Measurements from ENCODE around the gene MYO1A.

Gene MYO1A

GRCh38 chr12:57039016-57039798 is 10.7 kb downstream of the MYO1A start:
- TF ChIP-seq CTCF (IDR thresholded peaks at IDR 0.05; ENCODE audit: control insufficient read depth, extremely low read depth, insufficient read depth), result no peak
- DNase-seq (ENCODE audit: low read depth), result no peak
- no peak overlapping the region for H3K4me3 ChIP-seq (ENCODE audit: low read depth, low read length)

- TF ChIP-seq CTCF (IDR thresholded peaks at IDR 0.05; ENCODE audit: control insufficient read depth, extremely low read depth, insufficient read depth), result no peak
- DNase-seq (ENCODE audit: low read depth), result no peak
- no peak overlapping the region for H3K4me3 ChIP-seq (ENCODE audit: low read depth, low read length)
Measured at GRCh38 chr12:57037264-57037663, 12.7 kb downstream of the MYO1A start.

GRCh38 chr12:57033431-57033830 is 16.5 kb downstream of the MYO1A start:
- H3K4me3 ChIP-seq (ENCODE audit: low read depth, low read length), result no peak overlapping the region
- DNase-seq (ENCODE audit: low read depth), result no peak
- TF ChIP-seq CTCF (IDR thresholded peaks at IDR 0.05; ENCODE audit: control insufficient read depth, extremely low read depth, insufficient read depth), result no peak

GRCh38 chr12:57031789-57032188 is 18.1 kb downstream of the MYO1A start:
- no peak overlapping the region for H3K4me3 ChIP-seq (ENCODE audit: low read depth, low read length)
- TF ChIP-seq CTCF (IDR thresholded peaks at IDR 0.05; ENCODE audit: control insufficient read depth, extremely low read depth, insufficient read depth), result no peak
- DNase-seq (ENCODE audit: low read depth), result no peak

- no peak for TF ChIP-seq CTCF (IDR thresholded peaks at IDR 0.05; ENCODE audit: control insufficient read depth, extremely low read depth, insufficient read depth)
- no peak overlapping the region for H3K4me3 ChIP-seq (ENCODE audit: low read depth, low read length)
- peak; percentile 11 for DNase-seq (ENCODE audit: low read depth)
Measured at GRCh38 chr12:57031138-57031725, 18.7 kb downstream of the MYO1A start.

GRCh38 chr12:57029457-57029856 is 20.5 kb downstream of the MYO1A start:
- no peak overlapping the region for H3K4me3 ChIP-seq (ENCODE audit: low read depth, low read length)
- no peak for TF ChIP-seq CTCF (IDR thresholded peaks at IDR 0.05; ENCODE audit: control insufficient read depth, extremely low read depth, insufficient read depth)
- DNase-seq (ENCODE audit: low read depth), result no peak

GRCh38 chr12:57027805-57028153 is 22.1 kb downstream of the MYO1A start:
- no peak for TF ChIP-seq CTCF (IDR thresholded peaks at IDR 0.05; ENCODE audit: control insufficient read depth, extremely low read depth, insufficient read depth)
- H3K4me3 ChIP-seq (ENCODE audit: low read depth, low read length), result no peak overlapping the region
- no peak for DNase-seq (ENCODE audit: low read depth)

Measured in LNCaP clone FGC (cell line).